Effector CD4-positive, alpha-beta T cell (primary cell): ENCODE measurements around the gene RAB43.
"Not testable (repeated sequence)": the region's sequence is repeated elsewhere in the genome, so short reads cannot be mapped to it uniquely, and the experiment has no call there.

ENCODE experiments used
- DNase-seq: peaks from one replicate; pipeline ENCODE4 v3.0.0-alpha.2; 2020
- total RNA-seq: gene quantifications from one replicate; lab custom pipeline; 2026; lab: John Stamatoyannopoulos, UW

RAB43 gene
- 12.9 reads per million, percentile 37 among the genes with 10 or more reads in this experiment for total RNA-seq

GRCh38 chr3:129121792-129122411 lies at the start of gene RAB43:
Gene RAB43, minus strand, starts transcription at chr3:129121804. Its CDS starts 315 bp downstream, at chr3:129121489.
- DNase-seq = peak; percentile 80

- no peak for DNase-seq
These were observed 45.2 kb upstream of the RAB43 start for GRCh38 chr3:129166579-129167332.

GRCh38 chr3:129165594-129165993 lies 44.0 kb upstream of the RAB43 start:
- not testable (repeated sequence) for DNase-seq

DNA sequence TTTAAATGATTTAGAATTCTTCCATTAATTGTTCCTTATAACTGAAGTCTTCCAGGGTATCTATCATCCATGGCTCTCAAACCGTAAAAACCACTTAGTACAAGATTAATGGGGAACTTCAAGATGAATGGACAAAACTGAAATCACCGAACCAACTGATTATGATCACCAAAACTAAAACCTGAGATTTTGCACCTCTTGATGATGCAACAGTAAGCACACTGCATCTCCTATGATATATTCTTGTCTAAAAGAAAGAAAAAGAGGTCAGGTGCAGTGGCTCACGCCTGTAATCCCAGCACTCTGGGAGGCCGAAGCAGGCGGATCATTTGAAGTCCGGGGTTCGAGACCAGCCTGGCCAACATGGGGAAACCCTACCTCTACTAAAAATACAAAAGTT lies 42.9 kb upstream of the RAB43 start:
- DNase-seq = no peak

GRCh38 chr3:129162729-129163579 lies 41.4 kb upstream of the RAB43 start:
- no peak for DNase-seq

DNA sequence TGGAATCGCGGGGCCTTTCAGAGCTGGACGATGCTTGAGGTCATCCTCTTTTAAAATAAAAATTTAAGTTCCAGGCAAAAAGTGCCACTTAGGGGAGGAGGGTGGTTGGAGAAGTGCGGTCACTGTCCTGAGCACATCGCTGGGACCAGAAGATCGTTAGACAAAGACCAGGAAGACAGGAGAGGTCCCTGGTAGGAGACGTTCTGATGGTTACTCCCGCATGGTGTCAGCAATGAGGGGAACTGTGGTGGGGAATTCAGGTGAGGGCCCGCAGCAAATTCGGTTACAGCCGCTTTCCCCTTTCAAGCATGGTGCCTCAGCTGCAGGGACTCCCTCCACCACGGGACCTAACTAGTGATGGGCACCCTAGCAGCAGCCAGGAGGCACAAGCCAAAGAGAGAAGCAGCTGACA lies 40.3 kb upstream of the RAB43 start:
- peak; percentile 19 for DNase-seq

DNA sequence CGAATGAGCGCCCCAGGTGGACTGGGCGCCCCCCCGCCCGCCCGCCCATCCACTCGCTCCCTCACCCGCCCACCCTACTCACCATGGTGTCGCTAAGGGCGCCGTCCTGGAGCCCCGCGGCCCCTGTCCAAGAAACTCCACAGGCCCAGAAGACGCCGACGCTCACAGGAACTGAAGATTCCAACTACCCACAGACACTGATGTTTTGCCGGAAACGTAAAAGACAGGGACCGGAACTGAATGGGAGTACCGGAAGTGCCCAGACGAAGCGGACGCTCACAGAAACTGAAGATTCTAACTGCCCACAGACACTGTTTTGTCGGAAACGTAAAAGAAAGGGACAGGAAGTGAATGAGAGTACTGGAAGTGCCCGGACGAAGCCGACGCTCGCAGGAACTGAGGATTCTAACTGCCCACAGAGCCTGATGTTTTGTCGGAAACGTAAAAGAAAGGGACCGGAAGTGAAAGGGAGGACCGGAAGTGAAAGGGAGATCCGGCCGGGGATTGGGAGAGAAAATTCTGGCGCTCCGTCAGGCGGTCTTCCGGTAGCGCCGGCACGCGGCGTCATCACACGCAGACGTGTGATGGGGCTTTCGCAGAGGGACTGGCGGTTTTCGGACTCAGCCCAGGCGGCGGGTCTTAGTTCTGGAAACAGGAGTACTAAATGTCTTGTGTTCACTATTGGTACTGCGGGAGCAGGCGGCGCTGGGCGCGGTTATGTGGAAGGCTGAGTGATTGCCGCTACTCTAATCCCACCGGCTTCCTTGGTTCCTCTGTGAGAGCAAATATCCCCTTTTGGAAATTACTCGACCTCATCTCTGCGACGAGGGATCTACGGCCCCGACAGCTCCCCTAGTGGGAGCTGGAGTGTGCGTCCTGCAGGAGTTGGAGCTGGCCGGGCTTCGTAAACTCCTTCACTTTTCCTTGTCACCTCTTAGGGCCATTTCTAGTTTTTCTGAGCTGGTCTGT lies 39.6 kb upstream of the RAB43 start, which contains the start of gene ISY1:
ISY1 (minus strand) TSS at position 173 of the 969 bp plus-strand sequence; CDS start at position 85, 88 bp downstream.
- DNase-seq = peak; percentile 83

GRCh38 chr3:129144786-129145185 lies 23.2 kb upstream of the RAB43 start:
- no peak for DNase-seq

- DNase-seq = not testable (repeated sequence)
These were observed 19.4 kb upstream of the RAB43 start for GRCh38 chr3:129141011-129141410.

DNA sequence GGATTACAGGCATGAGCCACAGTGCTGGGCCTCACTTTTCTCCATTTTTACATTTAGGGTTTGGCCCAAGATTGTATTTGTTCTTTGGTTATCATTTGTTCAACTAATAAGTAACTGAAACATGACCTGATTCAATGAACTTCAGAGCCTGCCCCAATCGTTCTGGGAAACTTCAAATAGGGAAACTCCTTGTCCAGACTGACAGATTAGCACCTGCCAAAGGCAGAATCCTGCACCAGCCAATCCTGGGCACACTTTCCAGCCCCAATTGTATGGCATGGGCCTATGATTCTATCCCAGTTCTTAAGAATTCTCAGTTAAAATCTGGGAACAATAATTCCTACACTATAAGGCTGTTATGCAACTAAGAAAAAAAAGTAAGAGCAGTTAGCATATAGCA lies 18.3 kb upstream of the RAB43 start:
- DNase-seq = no peak

GRCh38 chr3:129136275-129136674 lies 14.7 kb upstream of the RAB43 start:
- DNase-seq = not testable (repeated sequence)

DNA sequence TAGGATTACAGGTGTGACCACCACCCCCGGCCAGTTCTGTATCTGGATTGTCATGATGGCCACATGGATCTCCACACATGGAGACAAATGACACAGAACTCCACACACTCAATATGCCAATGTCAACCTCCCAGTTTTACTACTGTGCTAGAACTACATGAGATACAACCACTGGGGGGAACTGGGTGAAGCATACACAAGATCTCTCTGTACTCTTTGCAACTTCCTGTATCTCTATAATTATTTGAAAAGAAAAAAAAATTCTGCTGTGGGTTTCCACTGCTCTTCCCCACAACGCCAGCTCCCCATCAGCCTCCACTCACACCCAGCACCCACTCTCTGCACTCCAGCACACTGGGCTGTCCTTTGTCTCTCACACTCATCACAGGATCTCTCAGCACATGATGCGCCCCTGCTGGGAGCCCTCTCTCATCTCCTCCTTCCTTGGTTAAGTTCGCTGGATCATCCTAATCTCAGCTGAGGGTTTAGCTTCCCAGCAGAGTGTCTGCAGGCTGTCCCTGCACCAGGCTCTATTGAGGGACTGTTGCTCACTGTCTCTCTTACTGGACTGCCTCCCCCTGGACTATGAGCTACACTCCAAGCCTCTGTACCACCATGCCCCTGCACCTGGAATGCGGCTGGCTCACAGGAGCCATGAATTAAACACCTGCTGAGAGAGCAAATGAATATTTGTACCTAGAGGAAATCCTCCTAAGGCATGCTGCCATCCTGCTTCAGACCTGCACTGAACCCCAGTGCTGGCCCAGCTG lies 10.7 kb upstream of the RAB43 start:
- no peak for DNase-seq

GRCh38 chr3:129131465-129132088 lies 10.0 kb upstream of the RAB43 start:
- DNase-seq = no peak

DNA sequence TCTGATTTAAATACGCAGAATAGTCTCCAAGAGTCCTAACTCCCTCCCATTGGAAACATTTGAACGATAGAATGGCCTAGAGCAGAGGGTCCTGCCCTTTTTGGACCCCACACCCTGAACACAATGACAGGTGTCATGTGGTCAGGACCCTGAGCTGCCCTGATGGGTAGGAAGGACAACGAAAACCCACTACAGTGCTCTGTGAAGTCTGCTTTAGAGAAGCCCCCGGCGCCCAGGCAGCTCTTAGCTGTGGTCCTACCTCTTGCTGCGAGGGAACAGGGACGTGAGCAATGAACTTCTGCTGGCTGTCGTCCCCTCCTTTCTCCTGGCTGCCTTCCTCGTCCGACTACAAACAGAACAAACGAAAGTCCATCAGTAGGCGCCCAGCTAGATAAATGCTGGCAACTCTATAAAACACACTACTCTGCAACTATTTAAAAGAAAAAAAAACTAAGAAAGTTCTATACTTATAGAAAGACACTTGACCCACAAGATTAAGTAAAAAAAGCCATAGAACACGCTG lies 8.7 kb upstream of the RAB43 start:
- no peak for DNase-seq

GRCh38 chr3:129128357-129129155 lies 7.0 kb upstream of the RAB43 start:
- DNase-seq = no peak

DNA sequence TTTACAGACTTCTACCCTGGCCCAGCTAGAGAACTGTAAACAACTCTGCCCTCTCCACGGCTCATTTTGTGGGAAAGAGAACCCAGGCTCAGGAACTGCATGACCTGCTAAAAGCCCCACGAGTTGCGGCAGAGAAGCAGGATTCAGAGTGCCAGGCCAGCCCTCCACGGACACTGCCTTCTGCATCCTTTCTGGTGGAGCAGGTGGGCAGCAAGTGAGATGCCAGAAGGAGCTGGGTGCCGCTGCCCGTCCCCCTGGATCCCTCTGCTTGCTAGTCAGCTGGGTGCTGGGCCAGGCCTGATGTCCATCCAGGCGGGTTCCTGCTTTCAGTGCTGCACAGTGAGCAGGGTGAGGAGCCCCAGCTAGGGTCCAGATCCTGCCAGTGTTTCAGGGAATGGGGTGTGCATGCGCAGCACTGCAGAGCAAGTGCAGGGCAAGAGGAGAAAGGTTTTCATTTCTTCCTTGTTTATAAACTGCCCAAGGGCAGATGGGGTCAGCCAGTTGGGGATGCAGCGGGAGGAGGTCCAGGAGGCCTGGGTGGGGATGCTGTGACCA lies 5.2 kb upstream of the RAB43 start:
- no peak for DNase-seq

DNA sequence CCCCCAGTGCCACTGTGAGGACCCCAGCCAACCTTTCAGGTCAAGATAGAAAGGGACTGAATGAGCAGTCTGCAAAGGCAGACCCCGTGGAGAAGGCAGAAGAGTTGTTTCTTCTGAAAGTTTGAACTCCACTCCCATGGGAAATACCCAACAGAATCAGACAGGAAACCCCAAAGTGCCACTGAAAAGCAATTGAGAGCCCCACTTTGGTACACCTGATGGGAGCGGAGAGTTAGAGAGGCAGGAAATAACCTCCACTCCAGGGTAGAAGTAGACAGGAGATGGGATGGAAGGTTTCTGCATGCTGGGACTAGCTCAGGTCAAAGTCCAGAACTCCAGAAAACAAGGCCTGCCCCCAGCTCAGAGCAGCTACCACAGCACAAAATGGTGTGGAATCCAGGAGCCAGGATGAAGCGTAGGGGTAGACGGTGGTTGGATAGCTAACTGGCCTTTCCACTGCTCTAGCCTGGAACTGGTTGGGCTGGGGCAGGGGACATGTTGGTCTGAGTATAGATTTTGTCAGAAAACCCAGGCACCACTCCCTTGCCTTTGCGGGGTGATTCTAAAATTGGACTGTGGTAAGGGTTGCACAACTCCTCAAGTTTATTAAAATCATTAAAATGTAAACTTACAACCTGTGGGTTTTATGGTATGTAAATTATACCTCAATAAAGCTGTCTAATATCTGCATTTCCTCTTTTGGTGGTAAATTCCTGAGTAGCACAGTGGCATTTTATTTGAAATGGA lies 1.9 kb upstream of the RAB43 start:
- DNase-seq = no peak

DNA sequence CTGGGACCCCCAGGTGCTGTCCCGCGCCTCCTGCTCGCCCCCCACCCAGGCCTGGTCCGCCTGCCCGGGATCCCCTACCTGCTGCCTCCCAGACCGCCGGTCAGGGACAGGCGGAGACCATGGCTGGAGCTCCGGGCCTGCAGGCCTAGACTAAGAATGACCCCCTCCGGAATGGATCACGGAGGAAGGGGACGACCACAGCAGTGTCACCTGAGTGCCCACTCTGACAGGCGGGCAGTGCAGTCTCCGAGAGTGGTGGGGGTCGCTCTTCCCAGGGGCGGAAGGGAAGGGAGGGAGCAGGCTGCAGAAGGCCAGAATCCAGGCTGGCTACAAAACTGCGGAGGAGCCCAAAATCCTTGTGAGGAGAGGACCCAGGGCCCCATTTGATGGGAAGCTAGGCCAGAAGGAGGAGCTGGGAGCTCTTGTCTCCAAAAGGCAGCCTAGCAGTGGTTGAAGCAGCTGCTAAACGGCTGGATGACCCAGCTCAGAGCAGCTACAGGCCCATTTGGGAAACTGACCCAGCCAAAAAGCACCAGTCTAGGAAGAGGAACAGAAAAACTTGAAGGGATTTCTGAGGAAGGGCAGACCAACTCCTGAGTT lies 908 bp upstream of the RAB43 start:
- DNase-seq = no peak
